Measurements from ENCODE around the gene ZNF181. TPM values are rescaled to one million over a fixed set of nuclear protein-coding genes. Genes with fewer than 3 reads are reported as not detected.

Gene ZNF181
- total RNA-seq, 2 donors from 2014 or later = 6.2 to 7.2 TPM

- no peak for TF ChIP-seq CTCF (IDR thresholded peaks at IDR 0.05)
- no peaks in the 10 kb centered on the region for H3K36me3 ChIP-seq
- H3K9me3 ChIP-seq = no peaks in the 10 kb centered on the region
- no peak overlapping the region for H3K27ac ChIP-seq
- H3K4me1 ChIP-seq = no peaks in the 10 kb centered on the region
- H3K9ac ChIP-seq (ENCODE audit: low read depth in 2 of 2, low read length in 2 of 2) = no peak overlapping the region
- DNase-seq = no peak
- no peaks in the 10 kb centered on the region for H3K27me3 ChIP-seq
- no peak overlapping the region for H3K4me3 ChIP-seq
- intact Hi-C loops (cut with DNase I) = no loop called here
These were observed 54.0 kb downstream of the ZNF181 start for GRCh38 chr19:34788074-34788473.

GRCh38 chr19:34793565-34793964 lies 59.5 kb downstream of the ZNF181 start:
- no peaks in the 10 kb centered on the region for H3K9me3 ChIP-seq
- H3K36me3 ChIP-seq = no peaks in the 10 kb centered on the region
- no peak for DNase-seq
- H3K27ac ChIP-seq = no peak overlapping the region
- no peaks in the 10 kb centered on the region for H3K4me1 ChIP-seq
- intact Hi-C loops (cut with DNase I) = no loop called here
- no peaks in the 10 kb centered on the region for H3K27me3 ChIP-seq
- no peak overlapping the region for H3K4me3 ChIP-seq
- TF ChIP-seq CTCF (IDR thresholded peaks at IDR 0.05) = no peak
- H3K9ac ChIP-seq (ENCODE audit: low read depth in 2 of 2, low read length in 2 of 2) = no peak overlapping the region

GRCh38 chr19:34794066-34794960 lies 60.3 kb downstream of the ZNF181 start:
- H3K4me1 ChIP-seq = no peaks in the 10 kb centered on the region
- TF ChIP-seq CTCF (IDR thresholded peaks at IDR 0.05) = no peak
- intact Hi-C loops (cut with DNase I) = no loop called here

More at GRCh38 chr19:34794066-34794960, 60.3 kb downstream of the ZNF181 start:
- no peak overlapping the region for H3K4me3 ChIP-seq
- H3K27ac ChIP-seq = no peak overlapping the region
- H3K9me3 ChIP-seq = no peaks in the 10 kb centered on the region
- no peaks in the 10 kb centered on the region for H3K36me3 ChIP-seq
- H3K9ac ChIP-seq (ENCODE audit: low read depth in 2 of 2, low read length in 2 of 2) = no peak overlapping the region
- no peak for DNase-seq
- H3K27me3 ChIP-seq = no peaks in the 10 kb centered on the region

Other genes starting within 250 kb of the ZNF181 start
- under 1 TPM; 0.13 to 0.42 TPM for gene SCGB2B2, start 57.1 kb upstream of the ZNF181 start, total RNA-seq
- 10 to 100 TPM; 11.8 to 12.6 TPM for gene ZNF302, start 56.6 kb upstream of the ZNF181 start, total RNA-seq
- 1 to 10 TPM; 3.0 to 3.5 TPM for gene ZNF599, start 39.0 kb downstream of the ZNF181 start, total RNA-seq
- gene ZNF30, start 192.7 kb downstream of the ZNF181 start, total RNA-seq = 1 to 10 TPM; 1.3 to 2.1 TPM
- gene ZNF792, start 230.0 kb downstream of the ZNF181 start, total RNA-seq = 1 to 10 TPM; 6.7 to 8.1 TPM